Measurements from ENCODE around the gene BROX.
A peak's percentile ranks its signal among the peaks of the same experiment; 100 is the strongest.
"Not testable (repeated sequence)": the region's sequence is repeated elsewhere in the genome, so short reads cannot be mapped to it uniquely, and the experiment has no call there.

BROX gene

DNA sequence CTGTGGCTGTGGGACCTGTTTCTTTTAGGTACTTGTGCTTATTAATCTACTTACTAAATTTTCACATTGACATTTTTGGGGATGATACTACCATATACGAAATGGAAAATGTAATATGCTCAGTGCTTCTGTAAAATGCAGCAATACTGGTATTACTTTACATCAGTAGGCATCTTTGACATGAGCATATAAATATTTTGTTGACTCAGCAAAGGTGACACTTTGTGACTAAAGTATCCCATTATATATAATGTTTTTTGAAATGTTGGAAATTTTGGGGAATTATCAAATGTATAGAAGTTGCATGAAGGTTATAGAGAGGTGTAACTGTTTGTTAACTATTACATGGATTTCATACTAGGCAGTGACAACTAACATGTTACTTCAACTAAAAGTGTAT, 22.4 kb downstream of the BROX start:
- Histone ChIP-seq H3K4me1 (ENCODE audit: insufficient read depth, low read length) (no peaks in the 10 kb centered on the region), H3K36me3 (ENCODE audit: insufficient read depth, low read length) (peaks cover 56% of the 10 kb centered on the region)

DNA sequence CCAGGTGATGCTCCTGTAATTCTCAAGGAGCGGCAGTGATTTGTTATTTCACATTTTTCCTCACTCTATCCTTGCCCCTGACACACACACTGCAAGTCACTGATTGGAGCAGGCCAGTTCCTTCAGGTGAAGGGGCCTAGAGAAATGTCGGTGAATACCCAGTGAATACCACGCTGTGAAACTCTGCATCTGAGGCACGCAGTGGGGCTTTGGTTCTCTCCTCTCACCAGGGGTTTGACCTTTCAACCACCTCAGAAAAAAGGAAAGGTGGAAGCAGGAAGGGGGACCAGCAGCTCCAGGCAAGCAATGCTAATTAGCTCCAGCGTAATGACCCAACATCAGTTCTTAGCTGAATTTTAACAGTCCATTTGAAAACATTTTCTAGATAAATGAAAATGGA, 24.1 kb downstream of the BROX start:
- no peak overlapping the region for H3K9ac ChIP-seq (ENCODE audit: low read length)
- no peak overlapping the region for H3K27ac ChIP-seq (ENCODE audit: low read depth, low read length)
- H3K4me3 ChIP-seq (ENCODE audit: low read depth in 1 of 2, low read length in 2 of 2) = no peak overlapping the region
- no peaks in the 10 kb centered on the region for H3K9me3 ChIP-seq (ENCODE audit: low read length)
- no peaks in the 10 kb centered on the region for H3K27me3 ChIP-seq (ENCODE audit: control insufficient read depth in 1 of 2, insufficient read depth in 2 of 2, low read length in 2 of 2)
- peaks cover 41% of the 10 kb centered on the region for H3K36me3 ChIP-seq (ENCODE audit: insufficient read depth, low read length)
- no peaks in the 10 kb centered on the region for H3K4me1 ChIP-seq (ENCODE audit: insufficient read depth, low read length)

More for the DNA sequence above, 22.4 kb downstream of the BROX start:
- Histone ChIP-seq H3K27ac (ENCODE audit: low read depth, low read length) (no peak overlapping the region), H3K27me3 (ENCODE audit: control insufficient read depth in 1 of 2, insufficient read depth in 2 of 2, low read length in 2 of 2) (no peaks in the 10 kb centered on the region), H3K4me3 (ENCODE audit: low read depth in 1 of 2, low read length in 2 of 2) (no peak overlapping the region), H3K9me3 (ENCODE audit: low read length) (no peaks in the 10 kb centered on the region), H3K9ac (ENCODE audit: low read length) (no peak overlapping the region)

DNA sequence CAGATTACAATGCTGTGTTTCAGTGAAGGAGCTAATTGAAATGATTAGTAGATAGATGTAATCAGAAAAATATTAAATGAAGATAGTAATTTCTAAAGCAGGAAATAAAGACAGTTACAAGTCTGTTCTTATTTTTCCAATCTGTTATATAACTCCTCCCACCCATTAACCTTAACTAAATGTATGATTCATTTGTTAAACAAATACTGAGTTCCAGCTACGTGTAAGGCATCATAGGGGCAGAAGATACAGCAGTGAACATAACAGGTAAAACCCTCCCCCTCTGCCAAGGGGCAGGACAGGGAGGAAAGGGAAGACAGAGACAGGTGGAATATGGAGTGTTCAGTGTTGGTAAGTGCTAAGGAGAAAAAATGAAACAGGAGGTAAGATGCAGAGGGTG, 24.6 kb downstream of the BROX start, which contains the start of gene FAM177B:
FAM177B (plus strand) TSS at position 231 of the 400 bp plus-strand sequence. CDS start 9,344 bp downstream, outside the sequence.
- Histone ChIP-seq H3K9me3 (ENCODE audit: low read length) (no peaks in the 10 kb centered on the region), H3K36me3 (ENCODE audit: insufficient read depth, low read length) (peaks cover 38% of the 10 kb centered on the region), H3K27ac (ENCODE audit: low read depth, low read length) (no peak within 1 kb of the TSS), H3K9ac (ENCODE audit: low read length) (no peak within 1 kb of the TSS), H3K27me3 (ENCODE audit: control insufficient read depth in 1 of 2, insufficient read depth in 2 of 2, low read length in 2 of 2) (no peaks in the 10 kb centered on the region), H3K4me1 (ENCODE audit: insufficient read depth, low read length) (no peaks in the 10 kb centered on the region), H3K4me3 (ENCODE audit: low read depth in 1 of 2, low read length in 2 of 2) (no peak within 1 kb of the TSS)

DNA sequence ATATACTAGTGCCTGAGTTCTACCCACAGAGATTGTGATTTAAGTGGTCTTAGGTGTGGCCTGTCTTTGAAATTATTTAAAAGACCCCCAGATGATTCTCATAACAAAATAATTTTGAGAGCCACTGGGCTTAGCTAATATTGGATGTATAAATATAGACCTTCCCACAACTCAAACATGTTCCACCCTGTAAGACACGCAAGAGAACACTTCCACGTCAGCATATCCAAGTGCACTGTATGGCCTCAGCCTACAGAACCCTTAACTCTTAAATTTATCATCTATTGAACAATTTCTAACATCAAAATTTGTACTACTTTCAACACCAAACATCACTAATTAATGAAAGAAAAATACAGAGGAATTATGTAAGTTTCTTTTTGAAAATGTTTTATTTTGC, 27.1 kb downstream of the BROX start:
- Histone ChIP-seq H3K36me3 (ENCODE audit: insufficient read depth, low read length) (peaks cover 20% of the 10 kb centered on the region), H3K27me3 (ENCODE audit: control insufficient read depth in 1 of 2, insufficient read depth in 2 of 2, low read length in 2 of 2) (no peaks in the 10 kb centered on the region), H3K4me3 (ENCODE audit: low read depth in 1 of 2, low read length in 2 of 2) (no peak overlapping the region), H3K9ac (ENCODE audit: low read length) (no peak overlapping the region), H3K27ac (ENCODE audit: low read depth, low read length) (no peak overlapping the region), H3K9me3 (ENCODE audit: low read length) (no peaks in the 10 kb centered on the region), H3K4me1 (ENCODE audit: insufficient read depth, low read length) (no peaks in the 10 kb centered on the region)

DNA sequence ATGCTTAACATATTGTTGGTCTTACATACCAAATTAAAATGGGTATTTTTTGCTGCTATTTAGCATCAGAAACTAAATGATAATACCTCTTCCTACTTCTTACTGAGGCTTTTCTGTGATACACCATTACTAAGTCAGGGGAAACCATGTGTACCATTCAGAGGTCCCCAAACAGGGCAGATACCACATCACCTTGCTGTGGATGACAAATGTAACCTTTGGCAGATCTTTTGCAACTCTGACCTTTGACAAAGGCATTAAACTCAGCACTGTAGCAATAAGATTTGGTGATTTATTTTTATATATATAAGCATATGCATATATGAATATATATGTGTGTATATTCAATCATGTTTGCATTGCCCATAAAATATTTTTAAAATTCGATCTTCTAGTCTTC, 27.6 kb downstream of the BROX start:
- H3K36me3 ChIP-seq (ENCODE audit: insufficient read depth, low read length) = peaks cover 15% of the 10 kb centered on the region
- H3K27ac ChIP-seq (ENCODE audit: low read depth, low read length) = no peak overlapping the region
- H3K9me3 ChIP-seq (ENCODE audit: low read length) = no peaks in the 10 kb centered on the region
- H3K4me1 ChIP-seq (ENCODE audit: insufficient read depth, low read length) = no peaks in the 10 kb centered on the region
- no peak overlapping the region for H3K4me3 ChIP-seq (ENCODE audit: low read depth in 1 of 2, low read length in 2 of 2)
- no peaks in the 10 kb centered on the region for H3K27me3 ChIP-seq (ENCODE audit: control insufficient read depth in 1 of 2, insufficient read depth in 2 of 2, low read length in 2 of 2)
- no peak overlapping the region for H3K9ac ChIP-seq (ENCODE audit: low read length)

DNA sequence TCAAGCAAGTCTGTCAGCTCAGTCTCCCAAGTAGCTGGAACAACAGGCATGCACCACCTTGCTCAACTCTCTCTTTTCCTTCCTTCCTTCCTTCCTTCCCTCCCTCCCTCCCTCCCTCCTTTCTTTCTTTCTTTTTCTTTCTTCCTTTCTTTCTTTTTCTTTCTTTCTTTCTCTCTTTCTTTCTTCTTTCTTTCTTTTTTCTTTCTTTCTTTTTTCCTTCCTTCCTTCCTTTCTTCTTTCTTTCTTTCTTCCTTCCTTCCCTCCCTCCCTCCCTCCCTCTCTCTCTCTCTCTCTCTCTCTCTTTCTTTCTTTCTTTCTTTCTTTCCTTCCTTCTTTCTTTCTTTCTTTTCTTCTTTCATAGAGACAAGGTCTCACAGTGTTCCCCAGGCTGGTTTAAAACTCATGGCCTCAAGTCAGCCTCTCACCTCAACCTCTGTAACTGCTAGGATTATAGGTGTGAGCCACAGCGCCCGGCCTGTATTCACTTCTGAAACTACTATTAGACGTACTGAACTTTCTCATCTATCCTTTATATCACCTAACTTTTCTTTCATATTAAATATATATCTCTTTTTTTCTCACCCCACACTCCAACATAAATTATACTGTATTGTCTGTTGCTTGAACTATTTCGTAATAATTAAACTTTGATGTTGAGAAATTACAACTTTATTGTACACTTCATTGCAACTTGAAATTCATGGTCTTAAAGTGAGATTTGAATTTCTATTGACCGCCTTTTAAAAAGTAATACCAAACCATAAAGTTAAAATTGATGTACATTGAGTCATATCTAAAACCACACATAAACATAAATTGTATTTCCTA, 29.5 kb downstream of the BROX start:
- H3K36me3 ChIP-seq (ENCODE audit: insufficient read depth, low read length); H3K27ac ChIP-seq (ENCODE audit: low read depth, low read length); H3K9me3 ChIP-seq (ENCODE audit: low read length); H3K4me1 ChIP-seq (ENCODE audit: insufficient read depth, low read length); H3K27me3 ChIP-seq (ENCODE audit: control insufficient read depth in 1 of 2, insufficient read depth in 2 of 2, low read length in 2 of 2); H3K9ac ChIP-seq (ENCODE audit: low read length); H3K4me3 ChIP-seq (ENCODE audit: low read depth in 1 of 2, low read length in 2 of 2): not testable (repeated sequence)

DNA sequence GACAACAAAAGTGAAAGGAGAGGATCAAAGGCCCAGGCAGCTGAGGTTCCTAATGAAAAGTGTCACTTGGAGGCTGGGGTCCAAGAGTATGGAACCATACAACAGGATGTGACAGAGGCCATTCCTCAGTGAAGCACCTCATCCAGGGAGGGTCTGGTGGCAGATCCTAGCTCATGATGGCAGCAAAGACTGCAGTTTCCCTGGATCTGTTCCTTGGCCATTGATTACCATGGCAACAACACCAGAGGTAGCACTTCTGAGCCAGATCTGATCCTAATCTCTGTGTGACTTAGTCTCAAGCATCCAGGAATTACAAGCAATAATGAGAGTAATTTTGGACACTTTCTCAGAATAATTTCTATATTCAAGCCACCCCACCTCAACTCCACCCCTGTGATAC, 37.6 kb downstream of the BROX start:
- Histone ChIP-seq H3K27me3 (ENCODE audit: control insufficient read depth in 1 of 2, insufficient read depth in 2 of 2, low read length in 2 of 2) (no peaks in the 10 kb centered on the region), H3K4me3 (ENCODE audit: low read depth in 1 of 2, low read length in 2 of 2) (no peak overlapping the region), H3K9ac (ENCODE audit: low read length) (no peak overlapping the region), H3K9me3 (ENCODE audit: low read length) (no peaks in the 10 kb centered on the region), H3K4me1 (ENCODE audit: insufficient read depth, low read length) (peaks cover 6% of the 10 kb centered on the region), H3K27ac (ENCODE audit: low read depth, low read length) (no peak overlapping the region), H3K36me3 (ENCODE audit: insufficient read depth, low read length) (no peaks in the 10 kb centered on the region)

DNA sequence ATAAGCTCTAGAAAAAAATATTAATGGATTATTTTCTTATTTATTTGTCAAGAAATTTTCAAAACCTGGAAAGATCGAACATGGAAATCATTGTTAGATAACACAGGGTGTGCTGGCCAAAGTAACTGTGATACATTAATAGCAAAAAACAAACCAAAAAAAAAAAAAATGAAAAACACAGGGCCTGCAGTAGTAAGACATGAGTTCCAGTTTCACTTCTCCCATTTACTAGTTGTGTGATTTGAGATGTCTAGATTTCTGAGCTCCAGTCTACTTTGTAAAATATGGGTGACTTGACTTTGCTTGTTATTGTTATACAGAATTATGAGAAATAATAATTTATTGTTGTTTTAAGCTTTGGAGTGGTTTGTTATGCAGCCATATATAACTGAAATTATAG, 38.3 kb downstream of the BROX start:
- Histone ChIP-seq H3K4me3 (ENCODE audit: low read depth in 1 of 2, low read length in 2 of 2) (no peak overlapping the region), H3K9me3 (ENCODE audit: low read length) (no peaks in the 10 kb centered on the region), H3K27ac (ENCODE audit: low read depth, low read length) (no peak overlapping the region), H3K9ac (ENCODE audit: low read length) (no peak overlapping the region), H3K36me3 (ENCODE audit: insufficient read depth, low read length) (no peaks in the 10 kb centered on the region), H3K4me1 (ENCODE audit: insufficient read depth, low read length) (peaks cover 13% of the 10 kb centered on the region), H3K27me3 (ENCODE audit: control insufficient read depth in 1 of 2, insufficient read depth in 2 of 2, low read length in 2 of 2) (no peaks in the 10 kb centered on the region)

DNA sequence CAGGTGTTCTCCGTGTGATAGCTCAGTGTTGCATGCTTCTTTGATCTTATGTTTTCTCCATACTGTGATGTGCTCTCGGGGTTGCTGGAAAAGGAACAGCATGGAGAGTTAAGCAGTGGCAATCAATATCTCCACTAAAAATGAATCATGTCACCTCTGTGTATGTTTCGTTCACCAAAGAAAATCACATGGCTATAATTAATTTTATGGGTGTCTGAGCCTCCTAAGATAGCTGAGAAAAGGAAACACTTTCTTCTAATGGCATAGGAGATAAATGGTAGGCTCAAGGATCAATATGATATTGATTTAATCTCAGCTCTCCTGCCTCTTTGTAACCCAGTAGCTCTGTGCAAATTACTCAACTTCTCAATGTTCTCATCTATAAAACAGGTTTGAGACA, 38.9 kb downstream of the BROX start:
- Histone ChIP-seq H3K36me3 (ENCODE audit: insufficient read depth, low read length) (no peaks in the 10 kb centered on the region), H3K27me3 (ENCODE audit: control insufficient read depth in 1 of 2, insufficient read depth in 2 of 2, low read length in 2 of 2) (no peaks in the 10 kb centered on the region), H3K27ac (ENCODE audit: low read depth, low read length) (no peak overlapping the region), H3K9me3 (ENCODE audit: low read length) (no peaks in the 10 kb centered on the region), H3K4me1 (ENCODE audit: insufficient read depth, low read length) (peaks cover 18% of the 10 kb centered on the region), H3K4me3 (ENCODE audit: low read depth in 1 of 2, low read length in 2 of 2) (no peak overlapping the region), H3K9ac (ENCODE audit: low read length) (no peak overlapping the region)

DNA sequence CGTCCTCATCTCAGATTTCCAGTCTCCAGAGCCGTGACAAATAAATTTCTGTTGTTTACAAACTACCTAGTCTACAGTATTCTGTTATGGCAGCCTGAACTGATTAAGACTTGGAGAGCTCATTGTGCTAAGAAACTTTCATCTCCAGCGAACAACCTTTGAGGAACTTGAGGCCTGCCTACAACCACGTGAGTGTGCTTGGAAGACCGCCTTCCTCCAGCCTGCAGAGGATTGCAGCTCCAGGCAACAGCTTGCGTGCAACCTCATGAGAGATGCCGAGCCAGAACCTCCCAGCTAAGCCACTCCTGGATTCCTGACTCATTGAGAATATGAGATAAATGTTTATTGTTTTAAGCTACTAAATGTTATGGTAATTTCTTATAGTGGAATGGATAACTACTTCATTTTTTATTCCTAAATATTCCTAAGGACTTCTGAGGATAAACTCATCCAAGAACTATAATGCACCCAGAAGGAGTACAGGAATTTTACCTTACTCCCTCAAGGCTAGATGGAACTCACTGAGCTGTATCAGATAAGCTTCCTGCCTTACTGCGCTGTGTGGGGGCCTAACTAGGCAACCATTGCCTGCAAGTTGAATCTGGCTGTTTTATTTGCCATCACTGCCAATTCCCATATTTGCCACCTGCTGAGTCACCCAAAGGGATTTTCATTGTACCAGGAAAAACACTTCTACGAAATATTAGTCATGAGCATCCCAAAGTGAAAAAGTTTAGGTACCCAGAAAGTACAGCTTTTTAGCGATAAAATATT, 42.2 kb downstream of the BROX start:
- no peak overlapping the region for H3K9ac ChIP-seq (ENCODE audit: low read length)
- peaks cover 42% of the 10 kb centered on the region for H3K4me1 ChIP-seq (ENCODE audit: insufficient read depth, low read length)
- no peak overlapping the region for H3K4me3 ChIP-seq (ENCODE audit: low read depth in 1 of 2, low read length in 2 of 2)
- no peaks in the 10 kb centered on the region for H3K9me3 ChIP-seq (ENCODE audit: low read length)
- H3K27me3 ChIP-seq (ENCODE audit: control insufficient read depth in 1 of 2, insufficient read depth in 2 of 2, low read length in 2 of 2) = no peaks in the 10 kb centered on the region
- peak overlapping the region; percentile 76 for H3K27ac ChIP-seq (ENCODE audit: low read depth, low read length)
- H3K36me3 ChIP-seq (ENCODE audit: insufficient read depth, low read length) = no peaks in the 10 kb centered on the region

DNA sequence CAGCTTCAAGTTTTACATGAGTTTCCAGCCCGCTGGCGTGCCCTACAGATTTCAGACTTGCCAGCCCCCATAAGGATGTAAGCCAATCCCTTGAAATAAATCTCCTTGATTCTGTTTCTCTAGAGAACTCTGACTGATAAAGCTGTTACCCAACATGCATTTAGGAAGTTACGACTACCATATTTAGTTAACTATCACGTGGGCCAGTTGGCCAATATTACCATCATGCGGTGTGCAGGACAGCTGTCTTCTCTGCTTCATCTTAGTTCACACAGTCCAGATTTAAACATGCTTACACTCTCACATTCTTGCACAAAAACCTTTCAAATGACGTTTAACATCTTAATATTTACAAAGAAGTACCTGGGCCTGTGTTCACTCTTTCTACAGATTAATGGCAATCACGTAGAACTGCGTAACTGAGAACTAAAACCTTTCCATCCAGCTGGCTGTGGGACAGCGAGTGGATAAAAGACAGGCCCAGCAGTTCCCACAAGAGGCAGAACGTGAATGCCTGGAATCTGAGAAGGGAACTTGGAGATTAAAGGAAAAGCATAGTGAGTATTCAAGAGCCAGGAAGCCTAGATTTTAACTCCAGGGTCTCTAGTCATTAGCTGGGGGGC, 45.4 kb downstream of the BROX start:
- H3K4me1 ChIP-seq (ENCODE audit: insufficient read depth, low read length) = peaks cover 57% of the 10 kb centered on the region
- H3K4me3 ChIP-seq (ENCODE audit: low read depth in 1 of 2, low read length in 2 of 2) = peak overlapping the region in 1 of 2 donors; percentile 6
- H3K27ac ChIP-seq (ENCODE audit: low read depth, low read length) = peak overlapping the region; percentile 93
- peak overlapping the region; percentile 12 for H3K9ac ChIP-seq (ENCODE audit: low read length)
- H3K9me3 ChIP-seq (ENCODE audit: low read length) = no peaks in the 10 kb centered on the region
- no peaks in the 10 kb centered on the region for H3K27me3 ChIP-seq (ENCODE audit: control insufficient read depth in 1 of 2, insufficient read depth in 2 of 2, low read length in 2 of 2)
- no peaks in the 10 kb centered on the region for H3K36me3 ChIP-seq (ENCODE audit: insufficient read depth, low read length)

Measured in muscle layer of colon (tissue), 2 donors.